Measurements from ENCODE around the gene UGT2B7.
"Not testable (repeated sequence)": the region's sequence is repeated elsewhere in the genome, so short reads cannot be mapped to it uniquely, and the experiment has no call there.

The UGT2B7 gene

DNA sequence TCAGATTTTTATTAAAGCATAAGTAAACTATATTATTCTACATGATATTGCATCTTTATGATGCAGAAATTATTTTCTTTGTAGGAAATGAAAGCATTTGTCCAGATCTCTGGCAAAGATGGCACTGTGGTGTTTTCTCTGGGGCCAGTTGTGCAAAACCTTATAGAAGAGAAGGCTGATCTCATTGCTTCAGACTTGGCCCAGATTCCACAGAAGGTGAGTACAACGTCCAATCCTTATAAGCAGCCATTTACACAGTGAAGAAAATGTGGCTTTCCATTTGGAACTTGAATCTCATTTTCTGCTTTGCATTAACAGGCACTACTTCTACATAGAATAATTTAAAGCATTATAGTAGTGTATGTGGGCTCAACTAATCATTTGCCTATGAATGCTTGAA lies 6.9 kb upstream of the UGT2B7 start:
- DNase-seq = no peak

DNA sequence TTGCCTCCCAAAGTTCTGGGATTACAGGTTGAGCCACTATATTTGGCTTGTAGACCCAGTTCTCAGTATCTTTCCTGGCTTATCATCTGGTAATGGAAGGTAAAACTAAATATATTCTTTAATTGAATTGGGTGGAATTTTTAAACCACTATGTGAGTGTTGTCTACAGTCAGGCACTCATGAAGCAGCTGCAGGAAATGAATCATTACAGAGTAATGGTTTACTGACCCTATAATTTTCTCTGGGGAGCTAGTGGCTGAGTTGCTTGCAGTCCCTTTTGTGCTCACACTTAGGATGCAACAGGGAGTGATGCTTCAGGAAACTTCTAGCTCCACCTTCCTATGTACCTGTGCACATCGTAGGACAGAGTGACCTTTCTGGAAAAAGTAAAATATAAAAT lies 4.1 kb upstream of the UGT2B7 start:
- DNase-seq = no peak

DNA sequence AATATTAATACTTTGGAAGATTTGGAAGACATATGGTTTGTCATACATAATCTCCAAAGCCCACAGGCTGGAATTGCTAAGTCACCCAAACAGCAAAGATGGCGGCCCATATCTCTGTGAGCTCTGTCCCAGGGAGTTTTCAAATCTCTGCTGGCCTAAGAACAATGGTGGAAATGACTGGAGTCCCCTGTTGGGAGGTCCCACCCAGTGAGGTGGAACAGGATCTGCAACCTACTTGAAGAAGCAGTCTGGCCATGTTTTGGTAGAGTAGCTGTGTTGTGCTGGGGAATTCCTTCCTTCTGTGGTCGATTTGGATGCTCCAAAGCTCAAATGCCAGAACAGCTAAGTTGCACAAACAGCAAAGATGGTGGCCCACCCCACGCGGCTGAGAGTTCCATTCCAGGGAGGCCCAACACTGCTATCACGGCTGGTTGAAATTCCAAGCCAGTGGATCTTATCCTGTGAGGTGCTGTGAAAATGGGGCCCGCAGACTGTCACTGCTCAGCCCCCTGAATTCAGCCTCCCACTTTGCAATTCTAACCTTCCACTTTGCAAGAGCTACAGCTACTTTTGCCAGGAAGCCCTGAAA lies 3.2 kb upstream of the UGT2B7 start:
- DNase-seq = no peak

DNA sequence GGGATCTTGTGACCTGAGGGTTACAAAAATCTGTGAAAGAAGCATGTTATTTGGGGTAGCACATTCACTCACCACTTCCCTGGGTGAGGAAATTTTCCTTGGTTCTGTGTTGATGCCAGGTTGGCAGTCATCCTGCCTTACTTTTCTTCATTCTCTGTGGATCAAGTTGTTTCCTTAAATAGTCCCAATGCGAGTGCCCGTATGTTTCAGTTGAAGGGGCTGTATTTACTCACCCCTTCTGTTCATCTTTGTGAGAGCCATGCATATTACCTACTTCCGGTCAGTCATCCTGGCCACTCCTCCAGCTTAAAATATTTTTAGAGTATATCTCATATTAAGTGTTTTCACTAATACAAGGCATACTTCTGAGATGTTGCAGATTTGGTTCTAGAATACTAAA lies 2.6 kb upstream of the UGT2B7 start:
- no peak for DNase-seq

DNA sequence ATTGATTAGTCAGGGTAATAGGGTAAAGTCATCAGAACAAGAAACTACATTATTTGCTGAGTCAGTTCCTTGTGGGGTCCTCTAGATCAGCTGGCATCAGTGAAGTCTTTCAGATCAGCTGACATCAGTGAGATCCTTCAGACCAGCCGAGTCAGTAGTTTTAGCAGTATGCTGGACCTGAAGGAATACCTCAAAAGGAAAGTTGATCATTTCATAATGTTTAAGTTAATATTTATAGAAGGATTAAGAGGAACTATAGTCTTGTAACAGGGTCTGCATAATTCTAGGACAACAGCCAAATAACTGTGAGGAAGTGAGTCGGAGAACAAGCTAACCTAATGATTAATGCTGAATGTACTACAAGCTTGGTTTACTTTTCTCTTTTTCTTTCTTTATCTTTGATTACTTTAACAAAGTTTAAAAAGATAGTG lies 958 bp upstream of the UGT2B7 start:
- no peak for DNase-seq

DNA sequence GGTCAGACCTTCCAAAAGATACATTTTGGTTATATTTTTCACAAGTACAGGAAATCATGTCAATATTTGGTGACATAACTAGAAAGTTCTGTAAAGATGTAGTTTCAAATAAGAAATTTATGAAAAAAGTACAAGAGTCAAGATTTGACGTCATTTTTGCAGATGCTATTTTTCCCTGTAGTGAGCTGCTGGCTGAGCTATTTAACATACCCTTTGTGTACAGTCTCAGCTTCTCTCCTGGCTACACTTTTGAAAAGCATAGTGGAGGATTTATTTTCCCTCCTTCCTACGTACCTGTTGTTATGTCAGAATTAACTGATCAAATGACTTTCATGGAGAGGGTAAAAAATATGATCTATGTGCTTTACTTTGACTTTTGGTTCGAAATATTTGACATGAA lies 536 bp downstream of the UGT2B7 start:
- no peak for DNase-seq

DNA sequence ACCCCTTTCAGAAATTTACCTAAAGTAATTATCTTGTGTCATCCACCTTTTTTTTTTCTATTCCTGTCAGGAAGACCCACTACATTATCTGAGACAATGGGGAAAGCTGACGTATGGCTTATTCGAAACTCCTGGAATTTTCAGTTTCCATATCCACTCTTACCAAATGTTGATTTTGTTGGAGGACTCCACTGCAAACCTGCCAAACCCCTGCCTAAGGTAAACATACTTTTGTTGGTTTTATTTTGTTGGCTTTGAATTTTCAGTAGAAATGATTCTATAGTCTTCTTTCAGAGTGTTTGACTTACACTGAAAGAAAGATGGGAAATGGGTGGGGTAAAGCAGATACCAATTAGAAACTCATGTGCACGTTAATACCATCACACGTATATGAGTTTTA lies 2.2 kb downstream of the UGT2B7 start:
- DNase-seq = no peak

DNA sequence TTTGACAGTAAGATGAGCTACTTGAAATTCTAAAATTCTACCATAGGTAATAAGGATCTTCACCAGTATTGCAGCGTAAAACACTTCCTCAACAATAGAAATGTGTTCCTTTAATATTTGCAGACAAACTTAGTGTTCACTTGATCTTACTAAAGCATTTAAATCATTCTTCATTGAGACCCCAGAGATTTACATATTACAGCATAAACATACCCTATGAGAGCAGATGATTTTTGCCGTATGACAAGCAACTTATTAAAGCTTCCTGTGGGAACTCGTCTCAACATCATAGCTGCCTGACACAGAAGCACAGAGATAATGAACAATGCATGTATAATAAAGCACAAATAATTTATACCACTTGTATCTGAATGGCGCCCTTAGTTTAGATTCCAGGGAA lies 3.6 kb downstream of the UGT2B7 start:
- no peak for DNase-seq

DNA sequence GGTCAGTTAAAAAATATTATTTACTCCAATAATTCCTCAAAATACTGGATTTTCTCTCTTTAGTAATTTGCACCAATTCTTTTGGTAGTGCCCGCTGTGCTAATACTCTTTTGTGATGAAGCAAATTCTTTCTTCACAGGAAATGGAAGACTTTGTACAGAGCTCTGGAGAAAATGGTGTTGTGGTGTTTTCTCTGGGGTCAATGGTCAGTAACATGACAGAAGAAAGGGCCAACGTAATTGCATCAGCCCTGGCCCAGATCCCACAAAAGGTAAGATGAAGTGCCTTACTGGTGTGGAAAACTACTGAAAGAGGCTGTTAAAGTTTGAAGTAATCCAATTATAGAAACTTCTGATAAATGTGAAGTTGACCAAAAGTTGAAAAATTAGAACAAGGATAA lies 6.4 kb downstream of the UGT2B7 start:
- not testable (repeated sequence) for DNase-seq

DNA sequence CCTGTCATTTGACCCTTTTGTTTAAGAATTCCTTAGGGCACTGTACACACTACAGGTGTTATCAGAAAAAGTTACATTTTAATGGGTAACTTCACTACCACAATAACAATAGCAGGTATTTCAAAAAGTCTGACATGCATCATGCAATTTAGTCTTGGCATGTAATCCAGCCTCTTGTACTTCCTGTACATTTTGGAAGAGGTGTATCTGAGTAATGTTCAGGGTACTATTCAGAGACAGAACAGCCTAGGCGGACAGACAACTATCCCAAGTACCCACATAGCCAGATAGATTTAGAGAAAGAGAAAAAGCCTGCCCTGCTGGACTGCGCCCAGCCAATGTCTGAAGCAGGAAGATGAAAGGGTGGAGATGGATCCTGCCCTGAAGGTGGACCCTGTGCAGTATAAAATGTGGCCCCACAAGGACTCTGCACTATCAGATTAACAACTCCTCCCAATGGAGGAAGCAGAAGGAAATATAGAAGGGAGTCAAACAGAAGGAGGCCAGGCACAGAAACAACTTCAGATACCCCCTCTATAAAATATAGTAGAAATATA lies 8.5 kb downstream of the UGT2B7 start:
- DNase-seq = no peak

DNA sequence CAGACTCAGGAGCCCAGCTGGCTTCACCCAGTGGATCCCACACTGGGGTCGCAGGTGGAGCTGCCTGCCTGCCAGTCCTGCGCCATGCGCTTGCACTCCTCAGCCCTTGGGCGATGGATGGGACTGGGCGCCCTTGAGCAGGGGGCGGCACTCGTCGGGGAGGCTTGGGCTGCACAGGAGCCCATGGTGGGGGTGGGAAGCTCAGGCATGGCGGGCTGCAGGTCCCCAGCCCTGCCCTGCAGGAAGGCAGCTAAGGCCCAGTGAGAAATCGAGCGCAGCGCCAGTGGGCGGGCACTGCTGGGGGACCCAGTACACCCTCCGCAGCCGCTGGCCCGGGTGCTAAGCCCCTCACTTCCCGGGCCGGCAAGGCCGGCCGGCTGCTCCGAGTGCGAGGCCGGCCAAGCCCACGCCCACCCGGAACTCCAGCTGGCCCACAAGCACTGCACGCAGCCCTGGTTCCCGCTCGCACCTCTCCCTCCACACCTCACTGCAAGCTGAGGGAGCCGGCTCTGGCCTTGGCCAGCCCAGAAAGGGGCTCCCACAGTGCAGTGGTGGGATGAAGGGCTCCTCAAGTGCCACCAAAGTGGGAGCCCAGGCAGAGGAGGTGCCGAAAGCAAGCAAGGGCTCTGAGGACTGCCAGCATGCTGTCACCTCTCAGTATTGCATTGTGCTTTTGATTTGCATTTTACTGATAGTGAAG lies 19.0 kb downstream of the UGT2B7 start:
- DNase-seq = not testable (repeated sequence)

DNA sequence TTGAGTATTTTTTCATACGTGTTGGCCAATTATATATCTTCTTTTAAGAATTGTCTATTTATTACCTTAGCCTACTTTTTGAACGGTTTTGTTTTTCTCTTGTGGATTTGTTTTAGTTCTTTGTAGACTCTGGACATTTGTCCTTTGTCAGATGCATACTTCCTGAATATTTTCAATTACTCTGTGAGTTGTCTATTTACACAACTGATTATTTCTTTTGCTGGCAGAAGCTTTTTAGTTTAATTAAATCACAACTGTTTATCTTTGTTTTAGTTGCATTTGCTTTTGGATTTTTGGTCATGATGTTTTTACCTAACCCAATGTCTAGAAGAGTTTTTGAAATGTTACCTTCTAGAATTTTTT lies 19.6 kb downstream of the UGT2B7 start:
- DNase-seq = no peak

DNA sequence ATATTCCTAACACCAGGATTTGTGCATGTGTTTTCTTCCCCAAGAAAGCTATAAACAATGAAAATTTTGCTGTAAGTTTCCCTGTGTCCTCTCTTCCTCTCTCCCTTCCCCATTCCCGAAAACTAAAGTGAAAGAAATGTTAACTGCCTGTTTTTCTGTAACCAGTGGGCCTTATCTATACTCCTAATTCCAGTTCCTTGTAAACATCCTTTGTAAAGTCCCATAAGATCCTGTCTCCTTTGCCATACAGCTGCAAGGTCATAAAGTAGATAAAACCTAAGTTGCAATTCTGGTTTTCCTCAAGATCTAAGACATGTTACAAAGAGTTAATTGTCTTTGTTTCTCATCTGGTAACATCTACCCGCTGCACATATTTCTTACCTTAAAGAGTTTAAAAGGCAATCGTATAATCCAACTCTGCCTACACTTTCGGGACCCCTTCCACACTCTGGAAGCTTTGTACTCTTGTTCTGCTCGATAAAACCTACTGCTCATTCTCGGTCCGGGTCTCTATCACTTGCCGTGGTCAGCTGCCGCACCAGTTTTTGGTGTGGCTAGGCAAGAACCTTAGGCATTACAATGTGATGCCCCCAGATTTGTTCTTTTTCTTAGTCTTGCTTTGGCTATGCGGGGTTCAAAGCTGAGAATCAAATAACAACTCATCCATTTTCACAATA lies 20.5 kb downstream of the UGT2B7 start:
- DNase-seq = no peak

DNA sequence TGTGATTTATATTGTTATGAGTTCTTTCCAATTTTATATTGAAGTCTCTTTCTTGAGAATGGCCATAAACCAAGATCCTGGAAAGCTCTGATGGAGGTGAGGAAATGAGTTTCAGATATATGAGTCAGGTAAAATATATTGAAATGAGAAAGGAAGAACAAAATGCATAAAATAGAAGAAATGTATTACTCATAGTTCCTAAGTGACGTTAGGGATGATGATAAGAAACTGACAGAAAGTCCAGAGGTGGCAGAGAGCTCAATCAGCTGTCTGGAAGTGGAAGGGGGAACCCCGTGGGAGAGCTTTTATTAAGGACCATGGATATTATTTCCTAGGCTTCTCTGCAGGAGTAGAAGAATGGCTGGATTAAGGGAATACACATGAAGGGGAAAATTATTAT lies 24.6 kb downstream of the UGT2B7 start:
- DNase-seq = no peak

DNA sequence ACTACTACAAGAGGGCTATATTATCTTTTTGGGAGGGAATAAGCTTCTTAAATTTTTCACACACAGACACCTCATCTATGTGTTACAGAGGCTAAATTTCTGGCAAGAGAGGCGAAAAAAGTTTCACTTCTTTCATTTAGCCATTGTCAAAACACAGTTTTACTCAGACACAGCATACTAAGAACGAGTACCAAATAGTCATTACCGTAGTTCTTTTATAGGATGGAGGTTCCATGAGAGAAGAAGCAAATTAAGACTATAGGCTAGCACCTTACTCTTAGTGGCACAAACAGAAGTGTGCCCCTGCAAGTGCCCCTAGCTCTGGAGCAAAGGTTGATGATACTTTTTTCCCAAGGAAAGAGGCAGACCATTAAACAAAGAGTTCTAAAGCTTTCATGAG lies 26.2 kb downstream of the UGT2B7 start:
- no peak for DNase-seq

DNA sequence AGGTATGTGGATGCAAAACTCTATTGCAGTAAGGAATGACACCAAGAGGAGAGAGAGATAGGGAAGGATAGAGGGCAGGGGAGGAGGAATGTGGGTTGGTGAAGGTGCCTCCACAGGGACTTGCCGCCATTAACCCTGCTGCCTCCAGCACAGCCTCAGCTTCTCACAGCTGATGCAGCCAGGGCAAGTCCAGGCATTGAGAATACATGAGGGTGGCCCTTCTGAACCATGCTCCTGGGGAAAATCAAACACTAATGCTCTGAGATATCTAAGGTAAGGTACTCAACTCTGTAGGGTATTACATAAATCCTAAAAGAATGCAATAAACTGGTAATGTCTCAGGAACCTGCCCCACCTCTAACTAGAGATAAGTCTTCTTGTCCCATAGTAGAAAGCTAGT lies 28.7 kb downstream of the UGT2B7 start:
- DNase-seq = no peak

DNA sequence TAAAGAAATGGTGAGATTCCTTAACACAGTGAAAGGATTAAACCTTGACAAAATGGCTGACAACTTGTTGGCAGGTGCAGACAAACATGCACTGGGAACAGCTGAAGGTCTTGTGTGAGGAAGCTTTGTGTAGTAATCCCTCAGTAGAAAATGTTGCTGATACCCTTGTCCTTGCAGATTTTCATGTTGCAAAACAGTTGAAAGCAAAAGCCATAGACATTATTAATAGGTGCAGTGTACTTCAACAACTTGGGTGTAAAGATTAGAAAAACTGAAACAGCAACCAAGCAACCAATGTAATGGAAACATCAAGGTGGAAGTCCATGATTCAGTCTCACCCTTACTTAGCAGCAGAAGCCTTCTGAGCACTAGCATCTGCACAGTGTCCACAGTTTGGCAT lies 29.8 kb downstream of the UGT2B7 start:
- DNase-seq = no peak

DNA sequence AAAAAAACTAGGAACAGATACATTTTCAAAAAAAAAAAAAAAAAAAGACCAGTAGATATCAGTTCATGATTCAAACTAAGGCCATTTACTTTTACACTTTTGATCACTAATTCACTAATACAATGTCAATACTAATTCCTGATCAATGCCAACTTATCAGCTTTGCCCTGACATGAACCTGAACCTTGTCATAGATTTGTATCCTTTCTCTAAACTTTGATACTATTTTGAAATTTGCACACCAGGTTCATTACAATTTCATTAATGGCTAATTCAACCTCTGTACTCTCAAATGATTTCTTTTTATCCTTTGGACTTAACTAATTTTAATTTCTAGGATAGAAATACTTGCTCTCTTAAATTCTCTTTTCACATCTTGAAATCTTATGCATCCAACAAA lies 37.7 kb downstream of the UGT2B7 start:
- no peak for DNase-seq

DNA sequence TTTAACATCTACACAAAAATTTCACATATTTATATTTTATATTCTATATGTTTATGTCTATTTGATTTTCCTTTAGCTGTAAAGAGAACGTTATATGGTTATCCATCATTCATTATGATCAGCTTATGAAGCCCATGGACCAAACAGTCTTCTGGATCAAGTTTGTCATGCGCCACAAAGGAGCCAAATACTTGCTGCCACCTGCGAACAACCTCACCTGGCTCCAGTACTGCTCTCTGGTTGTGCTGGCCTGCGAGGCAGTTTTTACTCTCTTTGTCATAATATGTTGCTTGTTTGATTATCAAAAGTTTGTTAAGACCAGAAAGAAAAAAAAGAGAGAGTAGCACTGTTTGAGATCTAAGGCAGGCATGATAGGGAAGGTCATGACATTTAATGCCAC lies 38.2 kb downstream of the UGT2B7 start:
- DNase-seq = no peak

DNA sequence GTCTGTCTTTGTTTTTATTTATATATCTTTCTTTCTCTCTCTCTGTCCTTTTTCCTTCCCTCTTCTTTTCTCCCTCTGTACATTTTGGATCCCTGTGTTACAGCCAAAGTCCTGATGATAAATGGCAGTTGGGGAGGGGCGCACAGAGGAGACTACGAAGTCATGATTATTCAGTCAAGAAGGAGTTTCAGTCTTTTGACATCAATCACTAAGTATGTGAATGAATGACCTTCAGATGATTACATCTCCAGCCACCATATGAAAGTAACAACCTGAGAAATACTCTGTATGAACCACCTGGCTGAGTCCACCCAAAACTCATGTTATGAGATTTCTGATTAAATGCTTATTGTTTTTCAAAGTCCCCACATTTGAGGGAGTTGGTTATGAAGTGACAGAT lies 45.0 kb downstream of the UGT2B7 start:
- no peak for DNase-seq

DNA sequence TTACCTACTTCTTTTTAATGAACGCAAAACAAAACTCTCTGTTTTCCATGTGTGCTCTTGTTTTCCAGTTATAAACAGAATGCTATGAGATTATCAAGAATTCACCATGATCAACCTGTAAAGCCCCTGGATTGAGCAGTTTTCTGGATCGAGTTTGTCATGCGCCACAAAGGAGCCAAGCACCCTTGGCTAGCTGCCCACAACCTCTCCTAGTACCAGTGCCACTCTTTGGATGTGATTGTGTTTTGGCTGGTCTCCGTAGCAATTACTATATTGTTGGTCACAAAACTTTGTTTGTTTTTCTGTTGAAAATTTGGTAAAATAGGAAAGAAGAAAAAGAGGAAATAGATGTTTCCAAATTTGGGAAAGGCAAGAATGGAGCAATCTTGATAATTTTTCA lies 51.1 kb downstream of the UGT2B7 start:
- peak; percentile 14 for DNase-seq

DNA sequence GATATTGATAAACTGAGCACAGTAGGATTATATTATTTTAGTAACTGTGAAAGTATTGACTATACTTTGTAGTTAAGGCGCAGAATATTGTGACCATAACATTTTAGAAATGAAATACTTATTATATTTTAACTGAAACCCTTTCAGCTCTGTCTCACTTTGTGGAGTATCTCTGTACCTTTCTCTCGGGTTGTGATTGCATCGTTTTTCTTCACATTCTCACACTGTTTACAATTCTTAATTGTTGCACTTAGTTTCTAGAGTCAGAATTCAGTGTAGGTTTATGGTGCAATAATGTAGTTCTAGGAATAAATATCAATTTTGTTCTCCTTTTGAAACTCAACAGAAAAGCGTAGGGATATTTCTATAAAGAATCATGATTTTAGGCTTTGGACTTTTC lies 57.7 kb downstream of the UGT2B7 start:
- DNase-seq = no peak

DNA sequence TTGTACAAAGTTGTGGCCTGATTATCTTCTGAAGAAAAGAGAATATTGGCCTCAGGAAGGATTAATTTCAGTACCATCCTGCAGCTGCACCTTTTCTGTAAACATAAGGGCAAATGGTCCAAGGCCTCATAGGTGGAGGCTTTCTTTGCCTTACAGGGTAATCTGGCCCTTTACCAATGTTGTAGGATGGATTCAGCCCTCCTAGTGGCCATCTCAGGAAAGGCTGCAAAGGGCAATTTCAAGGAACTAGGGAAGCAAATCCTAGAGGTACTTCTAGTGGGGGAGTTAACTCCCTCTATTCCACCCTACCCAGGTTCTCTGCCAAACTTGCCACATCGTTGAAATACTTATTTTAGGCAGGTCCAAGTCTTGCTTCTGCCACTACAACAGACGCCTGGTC lies 60.6 kb downstream of the UGT2B7 start:
- no peak for DNase-seq
